HG02642 (cell line): ENCODE measurements around the gene NAPEPLD.
A peak's percentile ranks its signal among the peaks of the same experiment; 100 is the strongest.
"Not testable (repeated sequence)": the region's sequence is repeated elsewhere in the genome, so short reads cannot be mapped to it uniquely, and the experiment has no call there.

Experiments
- ATAC-seq: cut with Tn5 transposase; IDR thresholded peaks from one replicate; pipeline ENCODE4 v1.9.1; 2021; ENCODE audit warnings: mild to moderate bottlenecking; ENCODE audit not compliant: unreplicated experiment, poor library complexity

NAPEPLD gene

DNA sequence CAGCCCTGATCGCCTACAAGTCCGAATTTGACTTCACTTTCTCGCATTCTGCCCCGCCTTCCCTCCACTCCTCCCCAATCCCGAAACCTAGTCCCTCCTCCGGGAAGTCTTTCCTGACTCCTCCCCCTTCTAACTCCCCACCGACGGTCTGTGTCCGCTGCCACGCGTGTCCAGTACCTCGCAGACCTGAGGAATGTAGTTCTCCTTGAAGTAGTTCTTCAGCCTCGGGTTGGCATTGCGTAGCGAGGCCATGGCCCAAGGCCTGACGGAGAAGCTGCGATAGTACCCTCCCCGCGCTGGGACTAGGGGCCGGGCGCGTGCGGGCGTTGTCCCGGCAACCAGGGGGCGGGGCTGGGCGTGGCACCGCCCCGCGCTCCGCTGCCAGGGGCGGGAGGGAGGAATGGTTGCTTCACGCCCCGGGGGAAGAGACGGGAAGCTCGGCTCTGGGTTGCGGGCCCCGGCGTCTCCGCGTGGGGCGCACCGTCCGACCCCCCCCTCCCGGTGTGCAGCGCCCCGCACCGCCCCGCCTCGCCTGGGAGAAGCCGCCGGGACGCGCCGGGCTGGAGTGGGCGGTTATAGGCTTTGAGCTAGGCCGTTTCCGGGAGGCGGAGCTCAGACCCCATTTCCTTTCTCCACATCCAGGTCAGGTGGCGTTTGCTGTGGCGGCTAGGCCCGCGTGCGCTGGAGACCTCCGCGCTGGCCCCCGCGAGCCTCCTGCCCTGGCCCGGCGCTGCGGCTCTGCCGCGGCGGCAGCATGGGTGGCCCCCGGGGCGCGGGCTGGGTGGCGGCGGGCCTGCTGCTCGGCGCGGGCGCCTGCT is 74.2 kb downstream of the NAPEPLD start, which contains the start of the genes ARMC10 and FBXL13:
TSS of gene ARMC10 (plus strand) at position 622 of the 818 bp plus-strand sequence. CDS start at position 755, 133 bp downstream.
TSS of gene FBXL13 (minus strand) at position 278 of the 818 bp plus-strand sequence.
- ATAC-seq: peak; percentile 90

DNA sequence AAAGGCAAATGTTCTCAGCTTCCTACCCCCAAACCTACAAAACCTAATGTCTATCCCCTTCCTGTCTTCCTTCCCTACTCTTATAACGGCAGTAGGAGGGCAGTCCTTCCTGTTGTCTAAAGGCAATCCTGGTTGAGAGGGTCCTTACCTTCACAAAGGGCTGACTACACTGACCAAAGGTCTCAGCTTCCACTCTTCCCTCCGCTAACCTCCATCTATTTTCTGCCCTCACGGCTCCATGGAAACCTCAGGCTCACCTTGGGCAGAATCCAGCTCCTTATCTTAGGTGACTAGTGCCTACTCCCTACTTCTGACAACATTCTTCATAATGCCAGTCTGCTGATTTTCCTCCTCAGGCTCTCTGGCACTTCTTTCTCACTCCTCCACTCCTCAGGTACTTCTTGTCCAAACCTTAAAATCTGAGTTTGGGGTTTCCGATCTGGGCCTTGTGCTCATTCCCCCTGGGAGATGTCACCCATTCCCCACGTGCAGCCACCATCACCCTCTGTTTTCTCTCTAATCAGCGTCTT is 74.8 kb downstream of the NAPEPLD start:
- ATAC-seq: no peak

DNA sequence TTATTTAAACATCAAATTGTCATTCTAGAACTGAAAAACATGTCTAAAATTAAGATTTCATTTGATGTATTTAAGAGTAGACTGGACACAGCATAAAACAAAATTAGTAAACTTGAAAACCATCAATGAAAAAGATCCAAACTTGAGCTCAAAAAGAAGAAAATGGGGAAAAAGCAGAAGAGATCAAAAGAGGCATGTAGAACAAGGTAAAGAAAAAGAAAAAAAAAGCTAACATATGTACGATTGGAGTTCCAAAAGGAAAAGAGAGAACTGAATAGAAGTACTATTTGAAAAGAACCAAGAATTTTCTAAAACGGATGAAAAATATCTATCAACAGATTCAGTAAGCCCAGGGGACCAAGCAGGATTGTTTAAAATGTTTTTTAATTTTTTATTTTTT is 77.9 kb downstream of the NAPEPLD start:
- no peak for ATAC-seq

DNA sequence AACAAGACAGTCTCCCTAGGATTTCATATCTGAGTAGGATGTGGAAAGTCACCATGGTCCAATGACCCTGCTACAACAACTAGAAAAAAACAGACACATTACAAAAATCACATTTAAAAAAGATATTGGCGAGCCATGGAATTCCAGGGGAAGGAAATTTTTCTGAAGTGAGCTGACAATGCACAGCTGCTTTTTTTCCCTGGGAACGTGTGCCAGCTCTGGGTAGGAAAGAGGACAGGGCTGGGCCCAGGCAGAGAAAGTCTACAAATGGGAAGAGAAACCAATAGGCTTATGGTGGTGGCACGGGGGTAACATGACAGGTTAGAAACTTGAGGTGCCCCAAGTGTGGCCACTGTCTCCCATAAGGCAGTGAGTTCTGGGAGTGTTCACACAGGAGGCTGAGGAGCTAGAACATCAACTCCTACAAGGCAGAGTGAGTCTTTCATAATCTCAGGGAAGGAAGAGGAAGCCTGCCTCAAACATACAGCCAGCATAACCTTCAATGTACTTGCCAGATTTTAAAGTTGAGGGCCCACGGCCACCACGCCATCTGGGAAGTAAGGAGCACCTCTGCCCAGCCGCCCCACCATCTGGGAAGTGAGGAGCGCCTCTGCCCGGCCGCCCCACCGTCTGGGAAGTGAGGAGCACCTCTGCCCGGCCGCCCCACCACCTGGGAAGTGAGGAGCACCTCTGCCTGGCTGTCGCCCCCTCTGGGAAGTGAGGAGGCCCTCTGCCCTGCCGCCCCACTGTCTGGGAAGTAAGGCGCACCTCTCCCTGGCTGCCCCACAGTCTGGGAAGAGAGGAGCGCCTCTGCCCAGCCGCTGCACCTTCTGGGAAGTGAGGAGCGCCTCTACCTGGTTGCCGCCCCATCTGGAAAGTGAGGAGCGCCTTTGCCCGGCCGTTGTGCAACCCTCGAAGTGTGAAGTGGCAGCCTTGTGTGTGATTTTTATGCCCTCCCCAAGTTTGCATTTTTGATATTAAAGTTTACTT is 80.2 kb downstream of the NAPEPLD start:
- ATAC-seq: no peak

DNA sequence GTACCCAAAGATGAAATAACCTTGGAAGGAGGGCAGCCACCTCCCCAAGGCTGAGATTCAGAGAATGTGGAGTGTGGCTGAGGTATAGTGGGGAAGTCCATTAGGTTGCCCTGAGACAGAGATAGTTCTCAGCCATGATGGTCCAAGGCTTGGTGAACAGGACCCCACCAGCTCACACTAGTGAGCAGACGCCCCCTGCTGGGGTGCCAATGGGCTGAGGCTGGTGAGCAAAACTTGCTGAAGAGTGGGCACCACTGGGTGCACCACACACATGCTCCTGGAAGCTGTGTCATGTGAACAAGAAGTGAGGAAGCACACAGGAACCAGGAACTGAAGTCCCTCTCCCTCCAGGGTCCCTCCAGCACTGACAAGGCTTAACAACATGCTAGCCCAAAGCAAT is 83.2 kb downstream of the NAPEPLD start:
- ATAC-seq: peak; percentile 71

DNA sequence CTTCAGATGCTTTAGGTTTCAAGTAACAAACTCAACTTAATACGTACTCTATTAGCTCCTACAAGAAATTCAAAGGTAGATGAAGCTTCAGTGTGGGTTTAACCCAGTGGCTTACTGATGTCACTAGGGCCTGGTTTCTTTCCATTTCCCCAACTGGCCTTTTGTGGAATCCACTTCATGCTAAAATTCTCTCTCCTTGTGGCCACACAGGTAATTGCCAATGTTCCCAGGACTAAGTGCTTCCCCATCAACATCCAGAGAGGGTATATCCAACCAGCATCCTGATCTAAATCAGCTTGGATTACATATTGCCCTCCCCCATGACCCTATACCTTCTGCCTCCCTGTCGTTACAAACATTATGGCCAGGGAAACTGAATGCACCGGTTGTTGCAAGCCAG is 85.0 kb downstream of the NAPEPLD start:
- ATAC-seq: no peak

DNA sequence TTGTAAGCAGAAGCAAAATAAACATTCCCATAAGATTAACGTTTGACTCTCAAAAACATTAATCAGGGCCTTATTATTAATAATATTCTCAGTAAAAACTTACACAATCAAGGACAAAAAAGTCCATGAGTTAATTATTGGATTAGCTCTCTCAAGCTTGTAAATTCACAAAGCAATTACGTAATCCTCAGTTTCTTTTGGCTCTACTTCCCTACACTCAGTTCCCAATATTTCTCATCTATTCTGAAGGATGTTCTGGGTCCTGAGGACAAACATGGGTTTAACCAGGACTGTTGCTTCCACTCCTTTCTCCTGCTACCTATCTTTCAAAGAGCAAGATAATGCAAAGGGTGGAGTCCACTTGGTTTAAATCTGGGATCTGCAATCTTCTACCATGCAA is 89.4 kb downstream of the NAPEPLD start:
- ATAC-seq: no peak

DNA sequence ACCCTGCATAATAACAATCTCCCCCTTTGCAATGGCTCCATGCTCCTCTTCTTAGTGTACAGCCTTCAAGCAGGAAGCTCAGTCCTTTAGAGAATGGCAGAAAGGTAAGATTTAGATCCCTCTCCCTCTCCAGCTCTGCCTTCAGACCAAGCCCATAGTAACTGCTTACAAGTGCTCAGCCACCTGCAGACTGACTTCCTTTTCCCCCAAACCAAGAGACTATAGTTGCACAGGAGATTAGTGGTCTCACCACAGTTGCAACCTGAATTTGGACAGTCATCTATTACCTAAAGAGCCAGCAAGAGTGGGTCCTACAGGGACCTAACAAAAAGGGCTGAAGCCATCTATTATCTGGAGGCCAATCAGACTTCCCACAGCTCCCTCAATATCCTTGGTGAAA is 90.8 kb downstream of the NAPEPLD start:
- ATAC-seq: no peak

DNA sequence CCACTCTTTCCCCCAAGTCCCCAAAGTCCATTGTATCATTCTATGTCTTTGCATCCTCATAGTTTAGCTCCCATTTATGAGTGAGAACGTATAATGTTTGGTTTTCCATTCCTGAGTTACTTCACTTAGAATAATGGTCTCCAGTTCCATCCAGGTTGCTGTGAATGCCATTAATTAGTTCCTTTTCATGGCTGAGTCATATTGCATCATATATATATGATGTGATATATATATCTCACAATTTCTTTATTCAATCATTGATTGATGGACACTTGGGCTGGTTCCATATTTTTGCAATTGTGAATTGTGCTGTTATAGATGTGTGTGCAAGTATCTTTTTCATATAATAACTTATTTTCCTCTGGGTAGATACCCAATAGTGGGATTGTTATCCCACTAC is 92.9 kb downstream of the NAPEPLD start:
- not testable (repeated sequence) for ATAC-seq

DNA sequence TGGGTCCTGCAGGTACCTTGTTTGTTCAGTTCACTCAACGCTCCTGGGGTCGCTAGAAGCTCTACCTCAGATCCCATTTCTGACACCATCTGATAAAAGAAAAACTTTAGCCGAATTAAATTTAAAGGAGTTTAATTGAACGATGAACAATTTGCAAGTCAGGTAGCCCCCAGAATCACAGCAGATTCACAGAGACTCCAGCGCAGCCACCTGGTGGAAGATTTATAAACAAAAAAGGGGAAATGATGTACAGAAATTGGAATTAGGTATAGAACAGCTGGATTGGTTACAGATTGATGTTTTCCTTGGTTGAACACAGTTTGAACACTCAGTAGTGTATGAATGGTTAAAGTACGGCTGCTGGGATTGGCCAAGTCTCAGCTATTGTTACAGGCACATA is 97.4 kb downstream of the NAPEPLD start:
- ATAC-seq: no peak
